Lower leg skin (tissue), 4 donors: ENCODE results near the gene SORCS2. TPM values are rescaled to one million over a fixed set of nuclear protein-coding genes. Genes with fewer than 3 reads are reported as not detected.

Source experiments
- DNase-seq, 2 donors: peaks; one replicate each; pipeline ENCODE4 v3.0.0-alpha.2; 2019; ENCODE audit warnings: low spot score in 2 of 2
- H3K4me3 ChIP-seq: fragments of 200-600 bp; sonication (generic); 2 replicates; pipeline ENCODE4 v1.5.1; 2017; ENCODE audit warnings: mild to moderate bottlenecking, low read depth; ENCODE audit not compliant: poor library complexity, severe bottlenecking
- POLR2A ChIP-seq, 2 donors: fragments of 450-650 bp; IDR thresholded peaks; one replicate each; pipeline ENCODE4 v1.6.1; 2016 to 2017; ENCODE audit warnings: antibody characterized with exemption in 2 of 2, mild to moderate bottlenecking in 1 of 2, moderate library complexity in 1 of 2
- WGBS, 2 donors: methylation state at CpG; one replicate each; pipeline ENCODE4 v1.1.5; 2018; 5-methylcytosine and 5-hydroxymethylcytosine counted together
- intact Hi-C: fragments of 100-400 bp; cut with DNase I; formaldehyde crosslinking; loops from one replicate; pipeline ENCODE4 v1.15.0; 2023; ENCODE audit warnings: low total_unique reads
- total RNA-seq, 4 donors: library from RNA; depleted of rRNA; stranded (reverse); fragments of >200 nt; gene quantifications; one replicate each; pipeline ENCODE4 v1.1.0, GENCODE V29; 2016
- TF ChIP-seq, protein P1 (sequence below), 3 donors: fragments of 450-650 bp; IDR thresholded peaks; one replicate each; pipeline ENCODE4 v1.5.1; 2016; ENCODE audit warnings: antibody characterized with exemption in 3 of 3, mild to moderate bottlenecking in 3 of 3, moderate library complexity in 2 of 3

The SORCS2 gene
- total RNA-seq, 4 donors from 2014 or later, result 1.1 to 6.4 (median 1.5) TPM

DNA sequence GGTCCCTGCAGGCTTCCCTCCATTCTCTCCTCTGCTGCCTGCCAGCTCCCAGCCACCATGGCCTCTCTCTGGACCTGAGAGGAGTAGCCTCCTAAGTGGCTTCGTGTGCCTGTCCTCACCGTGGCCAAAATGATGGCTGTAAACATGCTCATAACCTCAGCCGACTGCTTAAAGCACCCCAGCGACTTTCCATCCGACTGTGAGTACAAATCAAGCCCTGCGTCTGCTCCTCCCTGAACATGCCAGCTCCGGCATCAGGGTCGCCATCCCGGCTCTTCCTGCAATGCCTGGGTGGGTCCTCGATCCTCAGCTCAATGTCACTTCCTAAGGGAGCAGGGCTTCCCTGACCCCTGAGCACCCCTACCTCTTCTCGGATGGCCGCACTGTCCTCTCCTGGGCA is 3.3 kb upstream of the SORCS2 start:
- DNase-seq, result peak in 1 of 2 donors; percentile 50
- WGBS, 2 donors, result 70 to 74% methylated on average over 12 of the region's 12 CpGs
- H3K4me3 ChIP-seq, result no peak overlapping the region
- TF ChIP-seq, protein P1, sequence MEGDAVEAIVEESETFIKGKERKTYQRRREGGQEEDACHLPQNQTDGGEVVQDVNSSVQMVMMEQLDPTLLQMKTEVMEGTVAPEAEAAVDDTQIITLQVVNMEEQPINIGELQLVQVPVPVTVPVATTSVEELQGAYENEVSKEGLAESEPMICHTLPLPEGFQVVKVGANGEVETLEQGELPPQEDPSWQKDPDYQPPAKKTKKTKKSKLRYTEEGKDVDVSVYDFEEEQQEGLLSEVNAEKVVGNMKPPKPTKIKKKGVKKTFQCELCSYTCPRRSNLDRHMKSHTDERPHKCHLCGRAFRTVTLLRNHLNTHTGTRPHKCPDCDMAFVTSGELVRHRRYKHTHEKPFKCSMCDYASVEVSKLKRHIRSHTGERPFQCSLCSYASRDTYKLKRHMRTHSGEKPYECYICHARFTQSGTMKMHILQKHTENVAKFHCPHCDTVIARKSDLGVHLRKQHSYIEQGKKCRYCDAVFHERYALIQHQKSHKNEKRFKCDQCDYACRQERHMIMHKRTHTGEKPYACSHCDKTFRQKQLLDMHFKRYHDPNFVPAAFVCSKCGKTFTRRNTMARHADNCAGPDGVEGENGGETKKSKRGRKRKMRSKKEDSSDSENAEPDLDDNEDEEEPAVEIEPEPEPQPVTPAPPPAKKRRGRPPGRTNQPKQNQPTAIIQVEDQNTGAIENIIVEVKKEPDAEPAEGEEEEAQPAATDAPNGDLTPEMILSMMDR (IDR thresholded peaks at IDR 0.05), result no peak
- TF ChIP-seq POLR2A (IDR thresholded peaks at IDR 0.05), result no peak
- intact Hi-C loops, result no loop called here

DNA sequence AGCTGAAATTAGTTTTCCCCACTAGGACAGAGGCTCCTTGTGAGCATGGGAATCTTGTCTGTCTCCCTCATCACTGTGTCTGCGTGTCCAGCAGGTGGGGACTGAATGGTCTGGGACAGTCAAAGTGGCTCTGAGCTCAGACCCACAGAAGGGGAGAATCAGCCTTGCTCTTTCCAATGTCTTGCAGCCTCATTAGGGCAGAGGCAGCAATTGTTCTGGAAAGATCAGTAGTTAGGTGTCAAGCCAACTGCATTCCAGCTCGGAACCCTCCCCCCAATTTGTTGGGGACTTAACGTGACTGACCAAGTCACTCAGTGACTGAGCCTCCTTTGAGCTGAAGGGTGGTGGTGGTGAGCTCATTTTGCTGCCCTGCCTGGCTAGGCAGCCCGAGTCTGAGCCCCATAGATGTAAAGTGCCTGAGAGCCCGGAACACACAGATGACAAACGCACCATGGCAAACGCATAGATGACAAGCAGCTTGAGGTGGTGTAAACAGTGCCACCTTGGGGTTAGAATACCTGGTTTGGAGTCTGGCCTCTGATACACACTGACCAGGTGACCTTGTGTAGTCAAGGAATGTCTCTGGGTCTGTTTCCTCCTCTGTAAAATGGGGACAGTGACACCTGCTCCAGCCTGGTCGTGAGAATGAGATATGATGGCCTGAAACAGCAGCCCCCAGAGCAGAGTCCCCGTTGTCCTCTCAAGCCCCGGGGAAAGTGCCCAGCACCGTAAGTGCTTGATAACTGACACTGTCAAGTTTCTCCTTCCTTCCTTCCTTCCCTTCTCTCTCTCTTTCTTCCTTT is 2.7 kb upstream of the SORCS2 start:
- intact Hi-C loops, result loop anchor here (5.0 to 10.0 kb wide), 2 partner anchors 108 to 615 kb away; no protein-coding TSS in a partner anchor
- 60 to 67% methylated on average over 11 of the region's 11 CpGs for WGBS, 2 donors
- DNase-seq, result peak in 1 of 2 donors; percentile 75
- no peak overlapping the region for H3K4me3 ChIP-seq
- TF ChIP-seq, protein P1 (IDR thresholded peaks at IDR 0.05), result no peak
- no peak for TF ChIP-seq POLR2A (IDR thresholded peaks at IDR 0.05)

DNA sequence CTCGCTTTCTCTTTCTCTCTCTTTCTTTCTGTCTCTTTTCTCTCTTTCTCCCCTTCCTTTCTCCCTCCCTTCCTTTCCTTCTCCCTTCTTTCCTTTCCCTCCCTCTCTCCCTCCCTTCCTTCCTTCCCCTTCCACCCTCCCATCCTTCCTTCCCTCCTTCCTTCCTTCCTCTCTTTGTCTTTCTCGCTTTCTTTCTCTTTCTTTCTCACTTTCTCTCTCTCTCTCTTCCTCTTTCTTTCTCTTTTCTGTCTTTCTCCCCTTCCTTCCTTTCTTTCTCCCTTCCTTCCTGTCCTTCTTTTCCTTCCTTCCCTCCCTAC is 2.1 kb upstream of the SORCS2 start:
- no peak overlapping the region for H3K4me3 ChIP-seq
- no peak for DNase-seq
- TF ChIP-seq, protein P1 (IDR thresholded peaks at IDR 0.05), result no peak
- no peak for TF ChIP-seq POLR2A (IDR thresholded peaks at IDR 0.05)
- intact Hi-C loops, result loop anchor here (5.0 to 10.0 kb wide), 2 partner anchors 107 to 615 kb away; no protein-coding TSS in a partner anchor
- 83 to 87% methylated on average over 2 of the region's 2 CpGs for WGBS, 2 donors

DNA sequence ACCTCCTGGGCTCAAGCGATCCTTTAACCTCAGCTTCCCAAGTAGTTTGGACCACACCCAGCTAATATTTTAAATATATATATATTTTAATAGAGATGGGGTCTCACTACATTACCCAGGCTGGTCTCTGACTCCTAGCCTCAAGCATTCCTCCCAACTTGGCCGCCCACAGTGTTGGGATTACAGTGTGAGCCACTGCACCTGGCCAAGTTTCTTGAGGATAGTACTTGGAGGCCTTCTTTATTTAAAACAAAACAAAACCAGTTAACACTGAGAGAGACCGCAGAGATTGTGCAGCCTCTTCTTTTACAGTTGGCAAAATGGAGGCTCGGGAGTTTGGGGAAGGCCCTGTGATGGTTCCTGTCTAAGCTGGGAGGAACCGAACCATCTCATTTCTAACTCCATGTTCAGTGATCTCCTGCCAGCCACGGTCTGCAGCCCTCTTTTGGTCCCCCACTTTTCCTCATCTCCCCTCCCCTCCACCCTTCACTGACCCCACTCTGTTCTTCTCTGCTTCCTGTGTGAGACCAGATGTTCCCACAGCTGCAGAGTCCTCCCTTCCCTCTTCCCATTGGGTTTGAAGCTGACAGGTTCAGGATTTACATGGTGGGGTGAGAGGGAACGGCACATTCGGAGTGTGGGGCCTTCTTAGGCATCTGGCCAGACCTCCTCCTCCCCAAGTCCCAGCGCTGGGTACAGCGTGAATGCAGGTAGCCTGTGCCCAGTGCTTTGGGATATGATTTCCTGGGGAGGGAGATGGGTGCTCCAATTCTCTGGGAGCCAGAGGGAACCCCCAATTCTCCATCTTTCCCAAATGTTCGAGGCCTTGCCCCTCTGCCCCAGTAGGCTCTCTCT is 1.4 kb upstream of the SORCS2 start:
- intact Hi-C loops, result loop anchor here (5.0 to 10.0 kb wide), 2 partner anchors 106 to 614 kb away; no protein-coding TSS in a partner anchor
- no peak overlapping the region for H3K4me3 ChIP-seq
- WGBS, 2 donors, result 87 to 93% methylated on average over 10 to 11 of the region's 11 CpGs
- TF ChIP-seq, protein P1 (IDR thresholded peaks at IDR 0.05), result no peak
- TF ChIP-seq POLR2A (IDR thresholded peaks at IDR 0.05), result no peak
- DNase-seq, result peak in 1 of 2 donors; percentile 76

DNA sequence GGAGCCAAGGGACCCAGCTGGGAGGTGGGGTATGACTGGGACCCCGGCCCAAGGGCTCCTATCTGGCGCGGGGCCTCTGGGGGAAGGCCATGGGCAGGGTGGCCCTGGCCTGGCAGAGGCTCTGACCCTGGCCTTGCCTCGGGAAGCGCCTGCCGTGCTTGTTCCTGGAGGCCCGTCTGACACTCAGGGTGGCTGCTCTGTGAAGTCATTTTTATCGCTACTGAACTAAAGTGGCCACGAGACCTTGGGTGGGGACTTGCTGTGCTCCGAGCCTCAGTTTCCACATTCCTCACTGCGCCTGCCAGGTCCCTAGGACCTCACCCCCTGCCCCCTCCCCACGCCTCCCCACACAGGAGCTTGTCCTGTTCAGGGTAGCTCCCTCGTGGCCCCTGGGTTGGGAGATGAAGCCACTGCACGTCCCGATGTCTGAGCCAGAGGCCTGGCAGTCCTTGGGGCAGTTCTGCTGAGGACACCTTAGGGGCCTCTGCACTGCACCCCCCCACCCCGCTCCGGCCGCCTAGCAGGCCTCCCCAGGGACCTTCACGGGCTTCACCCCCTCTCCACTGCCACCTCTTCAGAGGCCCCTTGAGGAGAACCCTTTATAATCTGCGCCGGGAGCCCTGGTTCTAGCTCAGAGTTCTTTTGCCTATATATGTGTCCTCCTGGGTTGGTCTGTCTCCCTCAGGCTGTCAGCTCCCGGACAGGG is 639 bp upstream of the SORCS2 start:
- H3K4me3 ChIP-seq, result no peak overlapping the region
- DNase-seq, result peak in 1 of 2 donors; percentile 67
- TF ChIP-seq, protein P1 (IDR thresholded peaks at IDR 0.05), result no peak
- no peak for TF ChIP-seq POLR2A (IDR thresholded peaks at IDR 0.05)
- intact Hi-C loops, result loop anchor here (5.0 to 10.0 kb wide), 2 partner anchors 106 to 613 kb away; no protein-coding TSS in a partner anchor
- WGBS, 2 donors, result 68 to 70% methylated on average over 22 of the region's 22 CpGs
